ENCODE data around the gene PLCB1.

The PLCB1 gene

GRCh38 chr20:8183526-8183925, 51.5 kb downstream of the PLCB1 start:
- H3K4me3 ChIP-seq (ENCODE audit: low read depth, low read length): no peak overlapping the region
- no peak for TF ChIP-seq MYC (IDR thresholded peaks at IDR 0.05; ENCODE audit: low read depth, low read length)
- no peak for TF ChIP-seq POLR2A (IDR thresholded peaks at IDR 0.05; ENCODE audit: extremely low read depth, insufficient read length)
- TF ChIP-seq, protein P1, sequence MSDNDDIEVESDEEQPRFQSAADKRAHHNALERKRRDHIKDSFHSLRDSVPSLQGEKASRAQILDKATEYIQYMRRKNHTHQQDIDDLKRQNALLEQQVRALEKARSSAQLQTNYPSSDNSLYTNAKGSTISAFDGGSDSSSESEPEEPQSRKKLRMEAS (IDR thresholded peaks at IDR 0.05; ENCODE audit: low read depth, low read length): no peak
- TF ChIP-seq CTCF (IDR thresholded peaks at IDR 0.05; ENCODE audit: low read depth, low read length): no peak
- no peak for DNase-seq (ENCODE audit: low read depth)

DNA sequence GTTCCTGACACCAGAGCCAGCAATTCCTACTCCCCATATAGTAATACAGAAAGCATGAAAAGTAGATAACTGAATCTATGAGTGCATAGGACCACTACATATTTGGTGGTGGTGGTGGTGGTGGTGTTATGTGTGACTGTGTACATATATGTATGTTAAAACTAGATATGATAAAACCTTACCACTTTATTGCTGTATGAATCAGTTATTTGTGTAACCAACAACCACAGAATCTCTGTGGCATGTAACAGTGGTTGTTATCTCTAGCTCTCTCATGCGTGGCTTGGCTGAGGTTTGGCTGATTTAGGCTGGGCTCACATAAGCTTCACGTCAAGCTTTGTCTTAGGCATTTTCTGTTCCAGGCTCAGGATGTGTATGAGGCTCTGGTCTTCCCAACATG, 55.7 kb downstream of the PLCB1 start:
- TF ChIP-seq POLR2A (IDR thresholded peaks at IDR 0.05; ENCODE audit: extremely low read depth, insufficient read length) (no peak), MYC (IDR thresholded peaks at IDR 0.05; ENCODE audit: low read depth, low read length) (no peak), CTCF (IDR thresholded peaks at IDR 0.05; ENCODE audit: low read depth, low read length) (no peak)
- TF ChIP-seq, protein P1 (IDR thresholded peaks at IDR 0.05; ENCODE audit: low read depth, low read length): no peak
- no peak for DNase-seq (ENCODE audit: low read depth)
- no peak overlapping the region for H3K4me3 ChIP-seq (ENCODE audit: low read depth, low read length)

DNA sequence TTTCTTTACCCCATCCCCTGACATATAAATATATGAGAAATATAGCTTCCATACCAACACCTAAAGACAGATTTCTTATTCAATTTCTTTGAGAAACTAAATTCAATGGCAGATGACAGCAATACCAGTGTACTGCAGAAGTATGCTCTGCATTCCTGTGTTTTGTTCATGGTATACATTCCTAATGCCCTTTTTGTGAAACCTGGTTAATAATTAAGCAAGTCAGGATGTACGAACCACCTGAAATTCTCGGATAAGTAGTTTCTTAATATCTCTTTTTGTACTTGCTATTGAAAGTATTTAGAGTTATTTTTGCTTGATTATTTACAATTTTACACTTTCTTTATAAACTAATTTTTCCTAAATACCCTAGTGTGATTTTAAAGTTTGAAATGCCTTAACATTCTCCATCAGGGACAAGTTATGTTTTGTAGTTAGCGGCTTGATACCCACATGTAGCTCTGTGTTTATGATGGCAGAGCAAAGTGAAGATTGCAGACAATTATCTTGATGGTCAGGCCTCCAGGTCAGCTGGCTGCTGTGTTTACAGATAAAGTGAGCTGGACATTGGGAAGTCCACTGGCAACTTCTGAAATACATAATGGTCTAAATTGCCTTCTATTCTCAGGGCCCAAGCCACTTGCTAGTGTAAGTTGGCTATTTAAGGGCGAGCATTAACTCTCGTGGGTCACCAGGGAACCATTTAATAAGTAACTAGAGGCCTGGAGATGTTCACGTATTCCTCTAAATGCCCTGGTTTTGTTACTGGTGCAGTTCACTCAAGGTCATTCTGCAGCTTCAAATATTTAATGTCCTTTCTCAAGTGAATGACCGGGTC, 58.2 kb downstream of the PLCB1 start:
- no peak overlapping the region for H3K4me3 ChIP-seq (ENCODE audit: low read depth, low read length)
- DNase-seq (ENCODE audit: low read depth): no peak

GRCh38 chr20:8194721-8195120, 62.7 kb downstream of the PLCB1 start:
- TF ChIP-seq, protein P1 (IDR thresholded peaks at IDR 0.05; ENCODE audit: low read depth, low read length): no peak
- no peak overlapping the region for H3K4me3 ChIP-seq (ENCODE audit: low read depth, low read length)
- DNase-seq (ENCODE audit: low read depth): no peak

More for the DNA sequence above, 58.2 kb downstream of the PLCB1 start:
- TF ChIP-seq POLR2A (IDR thresholded peaks at IDR 0.05; ENCODE audit: extremely low read depth, insufficient read length) (no peak), CTCF (IDR thresholded peaks at IDR 0.05; ENCODE audit: low read depth, low read length) (no peak), MYC (IDR thresholded peaks at IDR 0.05; ENCODE audit: low read depth, low read length) (no peak)
- TF ChIP-seq, protein P1 (IDR thresholded peaks at IDR 0.05; ENCODE audit: low read depth, low read length): no peak

DNA sequence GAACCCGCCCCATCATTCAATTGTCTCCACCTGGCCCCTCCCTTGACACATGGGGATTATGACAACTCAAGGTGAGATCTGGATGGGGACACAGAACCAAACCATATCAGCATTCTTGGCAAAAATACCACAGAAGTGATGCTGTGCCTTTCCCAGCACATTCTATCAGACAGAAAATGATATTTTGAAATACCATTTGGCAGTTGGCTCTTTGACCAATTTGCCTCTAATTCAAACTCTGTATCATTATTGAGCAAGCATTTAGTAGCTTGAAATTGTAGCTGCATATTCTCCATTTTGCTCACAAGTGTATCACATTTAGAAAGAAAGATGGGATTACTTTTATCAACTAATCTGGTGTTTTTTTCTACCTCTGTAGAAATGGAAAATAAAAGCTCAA, 64.0 kb downstream of the PLCB1 start:
- DNase-seq (ENCODE audit: low read depth): no peak
- no peak for TF ChIP-seq POLR2A (IDR thresholded peaks at IDR 0.05; ENCODE audit: extremely low read depth, insufficient read length)
- TF ChIP-seq, protein P1 (IDR thresholded peaks at IDR 0.05; ENCODE audit: low read depth, low read length): no peak
- no peak for TF ChIP-seq MYC (IDR thresholded peaks at IDR 0.05; ENCODE audit: low read depth, low read length)
- no peak for TF ChIP-seq CTCF (IDR thresholded peaks at IDR 0.05; ENCODE audit: low read depth, low read length)

DNA sequence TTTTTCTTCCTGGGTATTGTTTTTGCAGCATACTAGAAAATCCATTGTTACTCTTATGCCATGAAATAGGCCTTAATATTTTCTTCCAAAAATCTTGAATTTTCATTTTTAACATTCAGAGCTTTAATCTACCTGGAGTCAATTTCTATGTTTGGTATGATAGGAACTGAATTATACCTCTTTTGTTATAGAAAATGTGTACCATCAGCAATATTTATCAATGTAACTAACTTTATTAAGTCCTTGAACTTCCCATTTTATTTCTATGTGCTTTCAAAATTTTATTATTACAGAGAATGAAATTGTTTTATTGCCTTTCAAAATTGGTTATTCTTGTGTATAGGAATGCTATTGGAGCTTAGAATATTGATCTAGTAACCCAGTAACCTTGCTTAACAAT, 68.2 kb downstream of the PLCB1 start:
- TF ChIP-seq POLR2A (IDR thresholded peaks at IDR 0.05; ENCODE audit: extremely low read depth, insufficient read length) (no peak), MYC (IDR thresholded peaks at IDR 0.05; ENCODE audit: low read depth, low read length) (no peak), CTCF (IDR thresholded peaks at IDR 0.05; ENCODE audit: low read depth, low read length) (no peak)
- TF ChIP-seq, protein P1 (IDR thresholded peaks at IDR 0.05; ENCODE audit: low read depth, low read length): no peak
- DNase-seq (ENCODE audit: low read depth): no peak
- no peak overlapping the region for H3K4me3 ChIP-seq (ENCODE audit: low read depth, low read length)

More for the DNA sequence above, 64.0 kb downstream of the PLCB1 start:
- no peak overlapping the region for H3K4me3 ChIP-seq (ENCODE audit: low read depth, low read length)
